Endodermal cell (in vitro differentiated cells): ENCODE results near the gene USP25. TPM values are rescaled to one million over a fixed set of nuclear protein-coding genes. Genes with fewer than 3 reads are reported as not detected.

ENCODE experiments used
- DNase-seq: peaks from one replicate; pipeline ENCODE4 v3.0.0-alpha.2; 2017
- H3K27ac ChIP-seq: 2 replicates; pipeline ENCODE4 v1.5.1; 2013; ENCODE audit warnings: mild to moderate bottlenecking, low read depth, low read length, moderate library complexity
- H3K27me3 ChIP-seq: 2 replicates; pipeline ENCODE4 v1.6.1; 2013; ENCODE audit warnings: mild to moderate bottlenecking, low read length, moderate library complexity; ENCODE audit not compliant: insufficient read depth, control insufficient read depth, poor library complexity, severe bottlenecking
- H3K36me3 ChIP-seq: 2 replicates; pipeline ENCODE4 v1.7.0; 2013; ENCODE audit warnings: mild to moderate bottlenecking, low read length, moderate library complexity; ENCODE audit not compliant: control insufficient read depth, insufficient read depth
- H3K4me1 ChIP-seq: one replicate; pipeline ENCODE4 v1.7.0; 2013; ENCODE audit warnings: low read length; ENCODE audit not compliant: control insufficient read depth, insufficient read depth
- H3K4me3 ChIP-seq: 2 replicates; pipeline ENCODE4 v1.5.1; 2013; ENCODE audit warnings: mild to moderate bottlenecking, low read length, moderate library complexity
- H3K9ac ChIP-seq: 2 replicates; pipeline ENCODE4 v1.6.1; 2013; ENCODE audit warnings: mild to moderate bottlenecking, low read length, moderate library complexity; ENCODE audit not compliant: poor library complexity, severe bottlenecking; ENCODE audit errors: extremely low read depth
- H3K9me3 ChIP-seq: 2 replicates; pipeline ENCODE4 v1.6.1; 2013; ENCODE audit warnings: mild to moderate bottlenecking, low read length, moderate library complexity; ENCODE audit not compliant: control insufficient read depth
- H3K27ac Mint-ChIP-seq: 2 replicates; pipeline ENCODE4 v1.8.0; 2020; ENCODE audit warnings: mixed read lengths
- H3K27me3 Mint-ChIP-seq: 2 replicates; pipeline ENCODE4 v1.8.0; 2021; ENCODE audit warnings: mild to moderate bottlenecking, mixed read lengths; ENCODE audit not compliant: insufficient read depth
- H3K36me3 Mint-ChIP-seq: 2 replicates; pipeline ENCODE4 v1.8.0; 2020; ENCODE audit warnings: low read depth, mixed read lengths
- H3K4me1 Mint-ChIP-seq: 2 replicates; pipeline ENCODE4 v1.8.0; 2020; ENCODE audit warnings: mixed read lengths
- H3K4me3 Mint-ChIP-seq: 2 replicates; pipeline ENCODE4 v1.8.0; 2020; ENCODE audit warnings: mild to moderate bottlenecking, moderate library complexity, mixed read lengths
- H3K9me3 Mint-ChIP-seq: 2 replicates; pipeline ENCODE4 v1.8.0; 2020; ENCODE audit warnings: mild to moderate bottlenecking, mixed read lengths
- CTCF ChIP-seq: fragments of 200-600 bp; sonication (generic); conservative IDR thresholded peaks from 2 replicates; pipeline ENCODE4 v1.5.0; 2021; ENCODE audit warnings: antibody characterized with exemption, mild to moderate bottlenecking
- WGBS, 2 experiments: methylation state at CpG; one replicate each; pipeline versions ENCODE4 v1.1.5 to v1.1.7; 2013; ENCODE audit warnings: missing lambda C conversion rate in 2 of 2, mixed read lengths in 1 of 2; ENCODE audit not compliant: insufficient coverage in 1 of 2, insufficient read length in 1 of 2; 5-methylcytosine and 5-hydroxymethylcytosine counted together
- total RNA-seq, 2 donors: library from RNA; stranded (reverse); fragmentation: NEBNext Ultra II Directional in 1 of 2; extraction: Animal tissue kit (Norgen Biotek cat#: 25700) in 1 of 2; gene quantifications; 2 replicates in 1 of 2; 3 replicates in 1 of 2; pipeline ENCODE4 v1.2.1, GENCODE V29; 2021

Gene USP25
- total RNA-seq, 2 donors from 2014 or later: 31.4 to 34.9 TPM

- H3K4me3 ChIP-seq: no peak overlapping the region
- no peaks in the 10 kb centered on the region for H3K9me3 ChIP-seq
- no peaks in the 10 kb centered on the region for H3K27me3 Mint-ChIP-seq
- DNase-seq: no peak
- no peak overlapping the region for H3K27ac Mint-ChIP-seq
- no peaks in the 10 kb centered on the region for H3K36me3 ChIP-seq
- no peak overlapping the region for H3K9ac ChIP-seq
- TF ChIP-seq CTCF: no peak
- H3K27ac ChIP-seq: no peak overlapping the region
- no peaks in the 10 kb centered on the region for H3K4me1 ChIP-seq
- H3K36me3 Mint-ChIP-seq: peaks cover 5% of the 10 kb centered on the region
- no peak overlapping the region for H3K4me3 Mint-ChIP-seq
- H3K27me3 ChIP-seq: no peaks in the 10 kb centered on the region
- peaks cover 38% of the 10 kb centered on the region for H3K4me1 Mint-ChIP-seq
- H3K9me3 Mint-ChIP-seq: peaks cover 2% of the 10 kb centered on the region
Observed at GRCh38 chr21:15751546-15751945, 21.8 kb downstream of the USP25 start.

DNA sequence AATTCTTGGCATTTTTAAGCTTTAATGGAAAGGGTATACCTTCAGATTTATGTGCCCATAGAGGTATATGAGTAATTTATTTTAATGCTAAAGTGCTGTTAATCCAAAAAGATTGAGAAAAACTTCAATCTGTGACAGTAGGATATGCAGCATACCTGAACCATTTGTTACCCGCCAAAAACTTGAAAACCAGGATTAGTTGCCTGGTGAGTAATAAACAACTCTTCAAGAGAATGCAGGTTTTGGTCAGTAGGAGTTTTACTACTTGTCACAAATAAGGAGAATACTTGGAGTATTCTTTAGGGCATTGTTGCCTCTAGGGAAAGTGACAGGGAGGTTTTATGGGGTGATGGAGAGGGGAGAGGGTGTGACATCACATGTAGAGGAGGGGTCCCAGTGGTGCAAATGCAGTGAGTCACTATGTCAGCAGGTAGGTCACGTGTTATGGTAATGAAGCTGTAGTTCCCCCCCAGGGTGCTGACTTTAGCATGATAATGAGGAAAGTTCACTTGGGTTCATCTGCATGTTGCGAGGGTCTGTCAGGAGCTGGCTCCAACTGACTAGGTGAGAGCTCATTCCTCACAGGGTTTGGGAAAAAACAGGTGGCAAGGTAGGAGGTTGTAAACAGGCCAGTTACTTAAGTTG lies 23.1 kb downstream of the USP25 start:
- H3K9me3 ChIP-seq: peaks cover 7% of the 10 kb centered on the region
- peaks cover 38% of the 10 kb centered on the region for H3K4me1 Mint-ChIP-seq
- no peaks in the 10 kb centered on the region for H3K36me3 ChIP-seq
- peak overlapping the region; percentile 7 for H3K4me3 Mint-ChIP-seq
- peak; percentile 95 for DNase-seq
- H3K27me3 Mint-ChIP-seq: no peaks in the 10 kb centered on the region
- no peak overlapping the region for H3K4me3 ChIP-seq
- H3K9ac ChIP-seq: no peak overlapping the region
- no peak overlapping the region for H3K27ac ChIP-seq
- H3K27me3 ChIP-seq: no peaks in the 10 kb centered on the region
- WGBS, 2 experiments: 51 to 64% methylated on average over 2 to 3 of the region's 3 CpGs
- peaks cover 14% of the 10 kb centered on the region for H3K9me3 Mint-ChIP-seq
- H3K27ac Mint-ChIP-seq: peak overlapping the region; percentile 93
- TF ChIP-seq CTCF: no peak
- H3K4me1 ChIP-seq: no peaks in the 10 kb centered on the region
- peaks cover 17% of the 10 kb centered on the region for H3K36me3 Mint-ChIP-seq

DNA sequence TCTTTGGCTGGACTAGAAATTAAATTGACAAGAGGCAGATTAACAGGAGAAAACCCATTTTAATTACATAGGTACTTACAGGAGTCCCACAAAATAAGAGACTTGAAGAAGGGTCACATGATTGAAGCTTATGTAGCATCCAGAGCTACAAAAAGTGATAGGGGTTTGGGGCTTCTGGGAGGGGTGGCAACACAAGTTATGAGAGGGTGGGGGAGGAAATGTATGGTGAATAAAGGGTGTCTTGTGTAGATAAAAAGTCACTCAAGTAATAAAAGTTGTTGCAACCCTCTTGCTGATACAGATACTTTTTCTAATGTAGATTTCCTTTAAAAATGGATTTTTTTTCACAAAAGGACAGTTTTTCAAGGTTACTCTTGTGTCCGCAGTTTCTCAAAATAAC lies 24.0 kb downstream of the USP25 start:
- no peaks in the 10 kb centered on the region for H3K36me3 ChIP-seq
- no peak for TF ChIP-seq CTCF
- WGBS, 2 experiments: 100% methylated on average over 1 of the region's 1 CpG; no CpG with 5 or more reads in 1 of the 2 experiments
- DNase-seq: no peak
- H3K4me3 ChIP-seq: no peak overlapping the region
- Mint-ChIP-seq H3K9me3 (peaks cover 23% of the 10 kb centered on the region), H3K27ac (peak overlapping the region; percentile 59), H3K27me3 (no peaks in the 10 kb centered on the region), H3K4me1 (peaks cover 38% of the 10 kb centered on the region), H3K36me3 (peaks cover 24% of the 10 kb centered on the region), H3K4me3 (no peak overlapping the region)
- H3K4me1 ChIP-seq: no peaks in the 10 kb centered on the region
- no peak overlapping the region for H3K9ac ChIP-seq
- H3K9me3 ChIP-seq: peaks cover 16% of the 10 kb centered on the region
- no peak overlapping the region for H3K27ac ChIP-seq
- no peaks in the 10 kb centered on the region for H3K27me3 ChIP-seq
